Parathyroid adenoma (tissue), 2 donors: ENCODE results near the gene SPHK2.

Source experiments
- H2AFZ ChIP-seq: fragments of 300-600 bp; sonication (generic); one replicate; pipeline ENCODE4 v1.7.0; 2017; ENCODE audit warnings: antibody characterized with exemption, mild to moderate bottlenecking
- H3K27ac ChIP-seq: fragments of 300-600 bp; sonication (generic); one replicate; pipeline ENCODE4 v1.7.0; 2017
- H3K27me3 ChIP-seq: fragments of 300-600 bp; sonication (generic); one replicate; pipeline ENCODE4 v1.7.0; 2017; ENCODE audit warnings: low read length; ENCODE audit not compliant: control insufficient read depth, insufficient read depth
- H3K36me3 ChIP-seq: fragments of 300-600 bp; sonication (generic); one replicate; pipeline ENCODE4 v1.7.0; 2017; ENCODE audit warnings: low read length; ENCODE audit not compliant: control insufficient read depth, insufficient read depth
- H3K4me1 ChIP-seq: fragments of 300-600 bp; sonication (generic); one replicate; pipeline ENCODE4 v1.7.0; 2017; ENCODE audit warnings: control low read depth
- H3K4me2 ChIP-seq: fragments of 300-600 bp; sonication (generic); one replicate; pipeline ENCODE4 v1.7.0; 2017; ENCODE audit warnings: low read length
- H3K4me3 ChIP-seq: fragments of 300-600 bp; sonication (generic); one replicate; pipeline ENCODE4 v1.7.0; 2017; ENCODE audit warnings: low read depth, low read length
- H3K79me2 ChIP-seq: fragments of 300-600 bp; sonication (generic); one replicate; pipeline ENCODE4 v1.7.0; 2017; ENCODE audit warnings: control low read depth
- H3K9ac ChIP-seq: fragments of 300-600 bp; sonication (generic); one replicate; pipeline ENCODE4 v1.7.0; 2017; ENCODE audit warnings: mild to moderate bottlenecking
- H3K9me3 ChIP-seq: fragments of 300-600 bp; sonication (generic); one replicate; pipeline ENCODE4 v1.7.0; 2017; ENCODE audit warnings: low read length; ENCODE audit not compliant: control insufficient read depth
- TF ChIP-seq, protein P1 (sequence below): fragments of 300-600 bp; sonication (generic); IDR thresholded peaks from one replicate; pipeline ENCODE4 v1.7.0; 2017; ENCODE audit warnings: antibody characterized with exemption, mild to moderate bottlenecking
- donor health status: primary hyperparathyroidism.

The SPHK2 gene

DNA sequence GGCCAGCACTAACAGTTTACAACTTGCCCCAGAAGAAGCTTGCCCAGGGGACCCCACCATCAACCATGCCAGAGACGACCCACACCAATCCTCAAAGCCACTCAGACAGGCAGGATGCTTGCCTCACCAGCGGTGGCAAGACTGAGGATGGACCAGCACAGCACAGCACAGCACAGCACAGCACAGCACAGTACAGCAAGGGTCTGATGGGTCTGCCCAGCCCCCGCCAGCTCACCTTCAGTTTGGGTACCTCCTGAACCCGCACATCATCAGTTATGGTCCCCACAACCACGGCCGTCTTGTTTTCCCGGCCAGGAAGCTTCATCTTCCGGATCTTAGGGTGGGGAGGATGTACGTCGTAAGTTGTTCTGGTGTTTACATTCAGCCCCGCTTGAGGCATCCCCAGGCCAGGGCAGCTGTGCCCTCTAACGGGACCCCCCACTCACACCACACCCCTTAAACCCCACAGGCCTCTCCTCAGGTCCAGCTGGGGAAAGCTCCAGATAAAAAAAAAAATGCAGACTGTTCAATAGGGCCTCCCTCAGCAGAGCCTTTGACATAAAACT, 2.7 kb upstream of the SPHK2 start:
- TF ChIP-seq, protein P1, sequence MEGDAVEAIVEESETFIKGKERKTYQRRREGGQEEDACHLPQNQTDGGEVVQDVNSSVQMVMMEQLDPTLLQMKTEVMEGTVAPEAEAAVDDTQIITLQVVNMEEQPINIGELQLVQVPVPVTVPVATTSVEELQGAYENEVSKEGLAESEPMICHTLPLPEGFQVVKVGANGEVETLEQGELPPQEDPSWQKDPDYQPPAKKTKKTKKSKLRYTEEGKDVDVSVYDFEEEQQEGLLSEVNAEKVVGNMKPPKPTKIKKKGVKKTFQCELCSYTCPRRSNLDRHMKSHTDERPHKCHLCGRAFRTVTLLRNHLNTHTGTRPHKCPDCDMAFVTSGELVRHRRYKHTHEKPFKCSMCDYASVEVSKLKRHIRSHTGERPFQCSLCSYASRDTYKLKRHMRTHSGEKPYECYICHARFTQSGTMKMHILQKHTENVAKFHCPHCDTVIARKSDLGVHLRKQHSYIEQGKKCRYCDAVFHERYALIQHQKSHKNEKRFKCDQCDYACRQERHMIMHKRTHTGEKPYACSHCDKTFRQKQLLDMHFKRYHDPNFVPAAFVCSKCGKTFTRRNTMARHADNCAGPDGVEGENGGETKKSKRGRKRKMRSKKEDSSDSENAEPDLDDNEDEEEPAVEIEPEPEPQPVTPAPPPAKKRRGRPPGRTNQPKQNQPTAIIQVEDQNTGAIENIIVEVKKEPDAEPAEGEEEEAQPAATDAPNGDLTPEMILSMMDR: no peak
- H3K4me3 ChIP-seq: no peak overlapping the region
- no peaks in the 10 kb centered on the region for H3K27me3 ChIP-seq
- H3K9me3 ChIP-seq: no peaks in the 10 kb centered on the region
- H3K79me2 ChIP-seq: peaks cover 4% of the 10 kb centered on the region
- H3K4me1 ChIP-seq: peaks cover 16% of the 10 kb centered on the region
- no peak overlapping the region for H3K9ac ChIP-seq
- no peak overlapping the region for H2AFZ ChIP-seq
- peak overlapping the region; percentile 22 for H3K27ac ChIP-seq
- no peak overlapping the region for H3K4me2 ChIP-seq
- H3K36me3 ChIP-seq: no peaks in the 10 kb centered on the region

DNA sequence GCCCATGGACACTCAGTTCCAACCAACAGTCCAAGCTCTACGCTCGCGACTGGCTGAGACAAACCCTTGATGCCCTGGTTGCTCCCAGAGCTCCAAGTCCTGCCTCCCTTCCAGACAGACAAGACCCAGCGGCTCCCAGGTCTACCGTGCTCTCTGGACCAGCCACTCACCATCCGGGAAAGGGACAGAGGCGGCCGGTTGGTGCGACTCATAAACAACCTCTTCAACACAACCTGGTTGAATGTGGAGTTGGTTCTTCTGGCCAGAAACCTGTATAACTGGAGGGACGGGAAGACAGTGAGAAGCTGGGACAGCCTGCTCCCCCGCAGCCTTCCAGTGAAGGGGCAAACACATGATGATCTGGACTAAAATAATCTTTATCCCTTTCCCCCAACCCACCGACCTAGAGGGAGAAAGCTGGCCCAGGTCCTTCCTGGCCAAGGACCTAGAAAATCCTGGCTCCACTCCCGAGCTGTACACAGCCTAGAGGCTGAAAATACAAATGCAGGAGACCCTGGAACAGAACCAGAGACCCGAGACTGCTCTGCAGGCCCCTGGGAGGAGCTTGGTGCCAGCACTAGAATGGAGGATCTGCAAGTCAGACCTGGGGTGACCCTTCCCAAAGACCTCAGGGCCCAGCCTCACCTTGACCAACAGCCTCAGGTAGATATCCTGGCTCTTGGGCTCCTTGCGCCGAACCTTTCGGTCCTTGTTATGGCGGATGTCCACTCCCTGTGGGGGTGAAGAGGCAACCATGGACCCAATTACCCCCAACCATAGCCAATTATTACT, 2.0 kb upstream of the SPHK2 start:
- H3K79me2 ChIP-seq: peaks cover 4% of the 10 kb centered on the region
- TF ChIP-seq, protein P1: no peak
- no peak overlapping the region for H2AFZ ChIP-seq
- no peak overlapping the region for H3K9ac ChIP-seq
- H3K4me1 ChIP-seq: peaks cover 16% of the 10 kb centered on the region
- no peaks in the 10 kb centered on the region for H3K36me3 ChIP-seq
- H3K4me2 ChIP-seq: peak overlapping the region; percentile 79
- H3K27me3 ChIP-seq: no peaks in the 10 kb centered on the region
- H3K27ac ChIP-seq: peak overlapping the region; percentile 22
- H3K4me3 ChIP-seq: peak overlapping the region; percentile 92
- H3K9me3 ChIP-seq: no peaks in the 10 kb centered on the region

DNA sequence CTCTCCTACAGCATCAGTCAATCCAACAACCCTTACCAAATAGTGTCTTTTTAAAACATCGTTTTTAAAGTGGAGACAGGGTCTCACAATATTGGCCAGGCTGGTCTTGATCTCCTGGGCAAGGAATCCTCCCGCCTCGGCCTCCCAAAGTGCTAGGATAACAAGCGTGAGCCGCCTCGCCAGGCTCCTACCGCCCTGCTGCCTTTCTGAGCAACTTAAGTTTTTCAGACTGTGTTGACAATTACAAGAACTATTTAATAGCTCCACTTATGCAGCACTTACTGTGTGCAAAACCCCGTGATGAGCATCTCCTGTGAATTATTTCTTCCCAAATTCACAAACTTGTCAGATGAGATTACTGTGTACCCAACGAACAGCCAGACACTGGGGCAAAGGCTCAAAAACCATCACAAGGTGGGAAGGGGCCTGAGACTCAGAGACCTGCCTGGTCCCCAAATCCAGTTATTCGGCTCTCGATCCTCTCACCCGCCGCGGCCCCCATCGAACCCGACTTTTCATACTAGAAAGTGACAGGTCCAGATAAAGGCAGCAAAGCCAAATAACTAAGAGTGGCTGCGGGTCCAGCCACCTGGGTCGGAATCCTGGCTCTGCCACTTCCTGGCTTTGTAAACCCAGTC, 909 bp upstream of the SPHK2 start:
- TF ChIP-seq, protein P1: no peak
- H3K27ac ChIP-seq: peak overlapping the region; percentile 60
- H3K4me2 ChIP-seq: peak overlapping the region; percentile 79
- no peaks in the 10 kb centered on the region for H3K9me3 ChIP-seq
- peaks cover 19% of the 10 kb centered on the region for H3K4me1 ChIP-seq
- no peaks in the 10 kb centered on the region for H3K27me3 ChIP-seq
- H3K4me3 ChIP-seq: peak overlapping the region; percentile 92
- H2AFZ ChIP-seq: peak overlapping the region; percentile 69
- peak overlapping the region; percentile 96 for H3K9ac ChIP-seq
- H3K36me3 ChIP-seq: no peaks in the 10 kb centered on the region
- H3K79me2 ChIP-seq: peaks cover 4% of the 10 kb centered on the region

DNA sequence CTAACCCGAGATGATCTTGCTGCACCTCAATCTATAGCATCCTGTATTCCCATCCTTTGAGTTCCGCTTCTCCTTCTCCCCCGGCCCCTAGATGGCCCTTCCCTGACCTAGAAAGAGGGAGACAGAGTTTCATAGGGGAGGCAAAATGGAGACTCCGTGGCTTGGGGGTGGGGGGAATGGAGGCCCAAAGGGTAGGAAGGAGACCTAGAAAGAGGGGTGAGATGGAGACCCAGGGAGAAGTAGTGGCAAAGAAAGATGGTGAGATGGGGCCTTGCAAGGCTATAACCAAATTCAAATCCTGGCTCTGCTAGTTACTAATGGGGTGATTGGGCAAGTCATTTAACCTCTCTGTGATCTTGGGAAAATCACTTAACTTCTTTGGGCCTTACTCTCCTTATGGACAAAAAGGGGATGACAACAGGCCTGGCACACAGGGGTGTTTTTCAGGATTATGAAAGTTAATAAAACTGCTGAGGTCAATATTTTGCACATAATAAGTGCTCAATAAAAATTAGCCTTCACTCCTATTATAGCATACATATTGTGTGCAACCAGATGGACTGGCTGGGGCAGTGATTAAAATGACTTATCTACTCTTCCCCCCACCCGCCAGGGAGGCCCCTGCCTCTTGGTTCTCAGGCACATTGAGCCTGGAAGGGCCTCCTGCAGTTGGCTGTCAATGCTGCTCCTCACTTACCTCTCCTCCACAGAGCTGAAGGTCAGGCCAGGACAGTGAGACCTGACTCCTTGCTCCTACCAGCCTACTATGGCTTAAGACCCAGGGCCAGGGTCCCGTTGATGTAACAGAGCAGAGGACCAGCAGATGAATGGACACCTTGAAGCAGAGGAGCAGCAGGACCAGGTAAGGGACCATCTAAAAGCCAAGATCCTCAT, 633 bp downstream of the SPHK2 start:
- H3K4me1 ChIP-seq: peaks cover 23% of the 10 kb centered on the region
- peak overlapping the region; percentile 92 for H3K4me3 ChIP-seq
- H3K4me2 ChIP-seq: peak overlapping the region; percentile 97
- peak overlapping the region; percentile 56 for H3K9ac ChIP-seq
- H3K27me3 ChIP-seq: no peaks in the 10 kb centered on the region
- H3K79me2 ChIP-seq: peaks cover 4% of the 10 kb centered on the region
- H3K36me3 ChIP-seq: no peaks in the 10 kb centered on the region
- H3K9me3 ChIP-seq: no peaks in the 10 kb centered on the region
- TF ChIP-seq, protein P1: no peak
- H3K27ac ChIP-seq: peak overlapping the region; percentile 94
- peak overlapping the region; percentile 85 for H2AFZ ChIP-seq
